Left kidney (tissue), 2 donors: ENCODE data around the gene HIF1A. TPM values are rescaled to one million over a fixed set of nuclear protein-coding genes. Genes with fewer than 3 reads are reported as not detected.
"Not testable (repeated sequence)": the region's sequence is repeated elsewhere in the genome, so short reads cannot be mapped to it uniquely, and the experiment has no call there.

Source experiments
- DNase-seq: peaks from one replicate; pipeline ENCODE4 v3.0.0-alpha.2; 2013
- polyA plus RNA-seq: library from polyadenylated mRNA; unstranded; fragments of 120-200 nt; gene quantifications from one replicate; pipeline ENCODE4 v1.2.1, GENCODE V29; 2013; ENCODE audit not compliant: insufficient read length

Gene HIF1A
- polyA plus RNA-seq, 1 donor: 182 TPM

DNA sequence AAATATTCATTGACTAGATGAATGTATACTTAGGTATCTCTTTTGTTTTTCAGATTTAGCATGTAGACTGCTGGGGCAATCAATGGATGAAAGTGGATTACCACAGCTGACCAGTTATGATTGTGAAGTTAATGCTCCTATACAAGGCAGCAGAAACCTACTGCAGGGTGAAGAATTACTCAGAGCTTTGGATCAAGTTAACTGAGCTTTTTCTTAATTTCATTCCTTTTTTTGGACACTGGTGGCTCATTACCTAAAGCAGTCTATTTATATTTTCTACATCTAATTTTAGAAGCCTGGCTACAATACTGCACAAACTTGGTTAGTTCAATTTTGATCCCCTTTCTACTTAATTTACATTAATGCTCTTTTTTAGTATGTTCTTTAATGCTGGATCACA, 51.6 kb downstream of the HIF1A start:
- no peak for DNase-seq

DNA sequence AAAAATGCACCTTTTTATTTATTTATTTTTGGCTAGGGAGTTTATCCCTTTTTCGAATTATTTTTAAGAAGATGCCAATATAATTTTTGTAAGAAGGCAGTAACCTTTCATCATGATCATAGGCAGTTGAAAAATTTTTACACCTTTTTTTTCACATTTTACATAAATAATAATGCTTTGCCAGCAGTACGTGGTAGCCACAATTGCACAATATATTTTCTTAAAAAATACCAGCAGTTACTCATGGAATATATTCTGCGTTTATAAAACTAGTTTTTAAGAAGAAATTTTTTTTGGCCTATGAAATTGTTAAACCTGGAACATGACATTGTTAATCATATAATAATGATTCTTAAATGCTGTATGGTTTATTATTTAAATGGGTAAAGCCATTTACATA, 52.0 kb downstream of the HIF1A start:
- no peak for DNase-seq

DNA sequence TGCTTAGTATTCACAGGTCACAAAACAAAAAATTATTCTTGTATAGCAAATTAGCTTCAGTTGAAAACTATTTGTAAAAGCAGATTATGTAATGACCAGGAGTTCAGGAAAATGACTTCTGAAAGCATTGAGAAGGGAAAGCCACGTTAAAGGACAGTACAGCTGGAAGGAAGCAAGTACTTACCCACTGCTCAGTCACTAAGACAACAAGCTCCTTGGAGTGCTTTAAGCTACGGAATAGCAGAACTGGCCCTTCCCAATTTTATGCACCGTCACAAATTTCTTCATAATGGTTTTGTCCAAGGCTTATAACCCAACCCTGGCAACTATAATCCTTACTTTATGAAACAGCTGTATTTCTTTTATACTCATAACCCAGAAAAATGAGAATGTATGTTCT, 54.0 kb downstream of the HIF1A start:
- no peak for DNase-seq

DNA sequence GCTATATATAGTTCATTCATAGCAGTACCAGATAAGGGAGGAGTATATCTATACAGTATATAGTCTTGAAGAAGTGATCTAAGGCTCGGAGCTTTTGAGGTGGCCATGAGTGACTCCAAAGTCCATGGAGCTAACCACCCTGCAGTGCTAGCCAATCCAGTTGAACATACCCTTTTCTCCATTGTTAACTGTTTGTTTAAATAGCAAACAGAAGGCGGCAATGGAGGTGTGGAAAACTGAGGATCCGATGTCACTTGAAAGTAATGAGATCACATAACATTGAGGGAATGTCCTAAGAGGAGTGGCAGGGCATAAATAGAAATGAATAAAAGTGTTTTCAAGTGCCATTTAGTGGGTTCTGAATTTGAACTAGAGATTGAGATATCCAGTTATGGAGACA, 54.6 kb downstream of the HIF1A start:
- no peak for DNase-seq

DNA sequence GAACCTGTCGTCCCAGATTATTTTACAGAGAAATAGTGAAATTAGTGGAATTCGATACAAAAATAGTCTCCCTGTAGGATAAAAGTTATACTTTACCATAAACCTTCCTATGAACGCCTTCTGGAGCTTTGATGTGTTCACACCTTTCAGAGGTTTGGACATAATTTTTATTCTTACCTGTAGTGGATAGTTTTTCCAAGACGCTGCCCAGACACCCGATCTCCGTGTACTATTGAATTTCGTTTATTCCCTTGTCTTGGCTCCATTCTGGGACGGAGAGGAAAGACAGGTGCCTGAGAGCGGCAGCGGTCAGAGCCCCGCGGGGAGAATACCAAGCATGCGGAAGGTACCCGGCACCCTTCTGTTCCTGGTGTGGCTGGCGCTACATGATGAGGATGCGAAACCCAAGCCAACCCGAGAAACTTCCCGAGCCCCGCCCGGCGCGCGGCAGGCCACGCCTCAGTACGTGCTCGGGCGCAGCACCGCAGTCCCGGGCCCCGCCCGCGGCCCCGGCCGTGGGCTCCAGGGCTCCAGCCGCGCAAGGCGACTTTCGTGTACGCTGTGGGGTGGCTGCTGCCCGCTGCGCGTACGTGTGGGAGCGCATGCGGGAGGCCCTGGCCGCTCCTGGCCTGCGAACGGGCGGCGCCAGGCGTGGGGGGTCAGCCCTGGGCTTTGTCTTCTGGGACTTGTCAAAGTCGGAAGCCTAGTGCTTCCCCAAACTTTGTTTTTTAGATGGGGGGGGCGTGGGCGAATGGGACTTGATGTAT, 55.6 kb downstream of the HIF1A start:
- peak; percentile 73 for DNase-seq

DNA sequence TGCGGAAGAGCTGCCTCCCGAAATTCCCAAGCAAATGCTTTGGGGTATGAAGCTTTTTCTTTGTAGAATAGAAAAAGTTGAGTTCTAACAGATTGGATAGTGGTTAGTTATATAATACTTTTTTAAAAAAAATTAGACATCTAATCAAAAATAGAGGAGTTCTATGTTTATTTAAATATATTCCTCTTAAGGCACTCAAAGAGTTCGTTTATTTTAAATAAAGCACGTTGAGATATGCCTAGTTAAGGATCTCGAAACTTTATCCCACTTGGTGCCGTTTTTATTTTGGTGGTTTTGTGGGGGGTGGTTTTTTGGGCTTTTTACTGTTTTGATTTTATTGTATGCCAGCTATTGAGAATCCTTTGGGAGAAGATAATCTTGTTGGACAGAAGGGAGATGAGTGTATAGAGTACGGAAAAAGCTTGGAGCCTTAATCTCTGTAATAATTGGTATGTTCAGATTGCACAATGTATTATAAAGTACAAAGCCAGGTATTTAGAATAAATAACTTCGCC, 56.2 kb downstream of the HIF1A start:
- no peak for DNase-seq

DNA sequence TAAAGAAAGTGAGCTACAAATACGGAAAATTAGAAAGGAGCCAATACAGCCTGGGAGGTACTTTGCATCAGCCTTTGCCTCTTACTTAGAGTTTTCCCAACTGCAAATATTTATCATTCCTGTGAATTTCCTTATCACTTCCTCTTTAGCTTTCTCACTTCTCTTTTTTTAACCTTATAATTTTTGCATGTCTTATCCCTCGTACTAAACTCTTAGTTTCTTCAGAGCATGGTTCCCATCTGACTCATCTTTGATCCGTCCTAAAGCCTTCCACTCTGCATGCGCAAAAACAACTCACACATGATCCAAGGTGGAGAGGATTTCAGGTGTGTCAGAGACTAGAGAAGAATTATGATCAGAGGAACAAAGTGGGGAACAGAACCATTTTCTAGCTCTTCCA, 57.3 kb downstream of the HIF1A start:
- no peak for DNase-seq

DNA sequence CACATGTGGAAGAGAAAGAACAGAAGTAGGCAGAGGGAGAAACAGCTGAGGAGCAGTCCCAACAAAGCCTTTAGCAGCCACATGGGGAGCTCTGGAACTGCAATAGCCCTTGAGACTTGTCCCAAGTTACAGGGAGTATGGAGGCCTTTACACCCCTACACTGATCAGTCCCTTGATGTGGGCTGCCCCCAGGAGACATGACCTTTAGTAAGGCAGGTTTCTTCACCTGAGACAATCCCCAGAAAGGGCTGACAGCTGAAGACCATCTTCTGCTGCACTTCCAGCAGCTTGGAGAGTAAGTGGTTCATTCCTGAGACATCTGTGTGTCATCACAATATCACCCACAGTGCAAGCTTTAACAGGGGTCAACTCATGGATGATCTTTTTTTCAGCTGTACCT, 58.3 kb downstream of the HIF1A start:
- no peak for DNase-seq

DNA sequence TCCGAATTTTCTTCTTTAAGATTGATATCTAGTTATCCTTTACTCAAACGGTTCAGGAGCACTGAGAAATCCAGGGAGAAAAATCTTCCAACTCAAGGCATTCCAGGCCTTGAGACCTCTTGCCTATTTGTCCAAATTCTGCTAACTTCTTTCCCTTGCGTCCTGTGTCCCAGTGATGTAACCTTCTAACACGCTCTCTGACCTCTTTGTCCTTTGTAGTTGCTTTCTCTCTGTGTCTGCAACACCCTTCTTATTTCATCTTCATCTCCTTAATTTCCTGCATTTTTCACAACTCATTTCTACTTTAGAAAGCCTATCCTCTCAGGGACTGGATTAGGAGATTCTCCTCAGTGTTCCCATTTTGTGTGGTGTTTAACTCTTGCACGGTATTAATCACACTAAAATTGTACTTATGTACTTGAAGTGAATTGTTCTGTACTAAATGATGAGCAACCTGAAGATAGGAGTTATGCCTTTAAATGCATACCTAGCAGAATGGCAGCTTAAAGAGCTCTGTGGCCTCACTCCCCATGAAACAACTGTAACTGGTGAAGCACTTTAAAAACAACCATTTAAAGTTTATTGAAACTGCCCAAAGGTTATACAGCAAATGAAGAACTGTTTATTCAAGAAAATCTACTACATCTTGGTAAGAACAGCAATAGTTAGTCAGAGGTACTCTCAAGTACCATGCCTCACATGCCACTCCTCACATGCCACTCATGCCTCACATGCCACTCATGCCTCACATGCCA, 59.5 kb downstream of the HIF1A start:
- no peak for DNase-seq

DNA sequence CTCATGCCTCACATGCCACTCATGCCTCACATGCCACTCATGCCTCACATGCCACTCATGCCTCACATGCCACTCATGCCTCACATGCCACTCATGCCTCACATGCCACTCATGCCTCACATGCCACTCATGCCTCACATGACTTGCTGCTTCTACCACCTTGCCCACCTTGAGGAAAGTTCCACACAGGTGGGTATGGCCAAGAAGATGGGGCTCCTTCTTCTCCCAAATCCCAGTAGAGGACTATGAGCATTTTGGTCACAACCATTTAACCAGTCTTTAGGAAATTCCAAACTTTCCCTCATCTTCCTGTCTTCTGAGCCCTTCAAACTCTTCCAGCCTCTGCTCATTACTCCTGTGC, 60.0 kb downstream of the HIF1A start:
- not testable (repeated sequence) for DNase-seq

DNA sequence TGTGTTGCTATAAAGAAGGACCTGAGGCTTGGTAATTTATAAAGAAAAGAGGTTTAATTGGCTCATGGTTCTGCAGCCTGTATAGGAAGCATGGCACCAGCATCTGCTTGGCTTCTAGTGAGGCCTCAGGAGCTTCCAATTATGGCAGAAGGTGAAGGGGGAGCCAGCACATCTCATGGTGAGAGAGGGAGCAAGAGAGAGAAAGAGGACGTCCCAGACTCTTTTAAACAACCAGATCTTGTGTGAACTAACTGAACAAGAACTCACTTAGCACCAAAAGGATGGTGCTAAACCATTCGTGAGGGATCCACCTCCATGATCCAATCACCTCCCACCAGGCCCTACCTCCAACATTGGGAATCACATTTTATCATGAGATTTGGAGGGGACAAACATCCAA, 60.8 kb downstream of the HIF1A start:
- no peak for DNase-seq

DNA sequence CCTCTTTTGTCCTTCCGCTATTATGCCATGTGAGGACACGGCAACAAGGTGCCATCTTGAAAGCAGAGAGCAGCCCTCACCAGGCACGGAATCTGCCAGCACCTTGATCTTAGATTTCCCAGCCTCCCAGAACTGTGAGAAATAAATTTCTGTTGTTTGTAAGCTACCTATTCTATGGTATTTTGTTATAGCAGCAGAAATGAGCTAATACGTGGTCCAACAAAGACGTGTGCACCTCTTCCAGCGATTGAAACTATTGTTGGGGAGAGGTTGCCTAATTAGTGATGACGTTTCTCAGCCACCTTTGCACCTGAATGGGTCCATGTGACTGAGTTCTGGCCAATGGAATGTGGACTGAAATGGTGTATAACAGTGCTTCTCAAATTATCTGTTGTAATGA, 64.6 kb downstream of the HIF1A start:
- no peak for DNase-seq

DNA sequence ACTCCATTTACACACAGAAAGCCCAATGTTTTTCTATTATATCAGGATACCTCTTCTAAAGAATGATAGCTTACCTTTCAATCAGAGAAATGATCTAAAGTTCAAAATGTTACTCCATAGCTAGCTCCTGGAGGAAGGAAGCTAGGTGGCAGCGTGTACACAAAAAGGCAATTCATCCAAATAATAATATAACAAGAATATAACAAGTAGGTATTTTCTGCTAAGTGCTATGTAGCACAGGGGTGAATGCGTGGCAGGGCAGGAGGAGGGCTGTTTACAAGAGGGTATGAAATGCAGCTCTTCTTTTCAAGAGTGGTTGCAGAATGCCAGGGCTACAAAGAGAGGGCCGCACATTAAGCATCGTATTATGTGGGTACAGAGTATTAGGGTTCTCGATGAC, 66.2 kb downstream of the HIF1A start:
- no peak for DNase-seq

DNA sequence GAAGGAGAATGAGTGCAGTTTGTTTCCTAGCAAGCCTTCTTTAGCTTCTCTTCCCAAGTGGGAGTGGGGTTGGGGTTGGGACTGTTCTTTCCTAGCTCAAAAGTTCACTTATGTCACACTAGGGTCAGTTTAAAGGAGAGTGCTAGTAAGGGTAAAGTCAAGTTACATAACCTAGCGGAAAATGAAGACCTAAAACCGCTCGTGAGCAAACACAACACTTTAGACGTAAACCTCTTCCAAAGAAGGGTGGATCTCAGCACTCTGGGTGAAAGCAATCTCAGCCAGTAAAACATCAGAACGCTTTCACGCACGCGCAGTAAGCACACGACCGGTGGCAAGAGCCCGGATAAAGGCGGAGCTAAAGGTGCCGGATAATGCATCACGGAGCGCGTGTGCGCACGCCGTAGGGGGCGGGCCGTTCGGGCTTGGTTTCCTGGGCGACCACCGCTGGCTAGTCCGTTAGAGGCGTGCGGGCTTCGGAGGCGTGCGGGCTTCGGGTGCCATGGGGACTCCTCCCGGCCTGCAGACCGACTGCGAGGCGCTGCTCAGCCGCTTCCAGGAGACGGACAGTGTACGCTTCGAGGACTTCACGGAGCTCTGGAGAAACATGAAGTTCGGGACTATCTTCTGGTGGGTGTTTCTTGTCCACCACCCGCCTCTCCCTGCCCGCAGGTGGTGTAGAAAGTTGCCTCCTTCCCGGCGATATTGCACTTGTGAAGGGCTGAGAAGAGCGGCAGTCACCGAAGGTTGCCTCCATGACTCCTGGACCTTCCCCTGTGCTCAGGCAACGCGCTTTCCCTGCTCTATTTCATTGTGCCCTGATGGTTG, 66.9 kb downstream of the HIF1A start, which contains the start of gene SNAPC1:
TSS of gene SNAPC1 (plus strand) at position 462 of the 828 bp plus-strand sequence. CDS start at position 503, 41 bp downstream.
- DNase-seq: peak; percentile 99

DNA sequence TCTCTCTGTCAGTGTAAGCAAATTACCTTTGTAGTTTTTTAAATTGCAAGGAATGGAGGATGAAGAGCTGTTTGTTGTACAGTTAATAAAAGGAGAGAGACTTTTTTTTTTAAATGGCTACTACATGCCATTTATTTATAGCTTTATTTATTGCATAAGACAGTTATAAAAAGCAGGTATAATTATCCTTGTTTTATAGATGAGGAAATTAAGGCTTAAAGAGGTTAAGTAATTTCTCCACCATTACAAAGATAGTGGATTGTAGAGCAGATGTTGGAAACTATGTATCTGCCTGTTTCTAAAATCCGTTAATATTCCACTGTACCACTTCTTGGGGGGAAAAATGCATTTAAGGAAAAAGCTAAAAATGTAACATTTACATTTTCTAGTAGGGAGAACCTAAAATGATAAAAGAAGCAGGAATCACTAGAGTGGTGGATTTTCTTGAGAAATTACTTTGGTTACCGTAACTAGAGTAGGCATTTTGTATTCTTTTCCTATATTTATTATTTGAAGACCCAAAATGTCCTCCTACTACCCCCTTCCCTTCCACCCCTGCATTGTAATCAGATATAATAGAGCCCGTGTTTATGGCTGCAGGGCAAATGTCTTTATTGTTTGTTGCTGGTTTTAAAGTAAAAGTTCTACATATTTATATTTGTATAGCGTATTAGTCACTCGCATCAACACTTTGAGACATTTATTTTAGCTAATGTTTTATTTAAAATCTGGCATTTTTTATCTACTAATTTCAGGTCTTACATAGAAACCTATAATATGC, 69.2 kb downstream of the HIF1A start:
- DNase-seq: no peak

DNA sequence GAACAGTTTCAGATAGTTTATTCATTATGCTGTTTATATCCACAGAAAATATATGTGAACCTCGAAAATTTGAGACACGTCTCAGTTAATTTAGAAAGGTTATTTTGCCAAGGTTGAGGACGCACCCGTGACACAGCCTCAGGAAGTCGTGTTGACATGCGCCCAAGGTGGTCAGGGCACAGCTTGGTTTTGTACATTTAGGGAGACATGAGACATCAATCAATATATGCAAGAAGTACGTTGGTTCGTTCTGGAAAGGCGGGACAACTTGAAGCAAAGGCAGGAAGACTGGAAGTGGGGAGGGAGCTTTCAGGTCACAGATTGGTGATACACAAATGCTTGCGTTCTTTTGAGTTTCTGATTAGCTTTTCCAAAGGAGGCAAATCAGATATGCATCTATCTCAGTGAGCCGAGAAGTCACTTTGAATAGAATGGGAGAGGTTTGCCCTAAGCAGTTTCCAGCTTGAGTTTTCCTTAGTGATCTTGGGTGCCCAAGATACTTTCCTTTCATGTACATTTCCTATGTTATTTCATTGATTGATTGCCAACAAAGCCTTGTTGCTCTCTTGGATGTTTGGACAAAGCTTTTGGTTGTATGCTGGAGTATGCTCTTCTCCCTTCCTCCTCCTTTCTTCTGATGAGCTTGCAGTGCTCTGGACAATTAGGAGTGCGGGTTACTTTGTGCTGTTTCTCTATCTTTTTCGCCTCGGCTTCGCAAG, 70.1 kb downstream of the HIF1A start:
- no peak for DNase-seq

DNA sequence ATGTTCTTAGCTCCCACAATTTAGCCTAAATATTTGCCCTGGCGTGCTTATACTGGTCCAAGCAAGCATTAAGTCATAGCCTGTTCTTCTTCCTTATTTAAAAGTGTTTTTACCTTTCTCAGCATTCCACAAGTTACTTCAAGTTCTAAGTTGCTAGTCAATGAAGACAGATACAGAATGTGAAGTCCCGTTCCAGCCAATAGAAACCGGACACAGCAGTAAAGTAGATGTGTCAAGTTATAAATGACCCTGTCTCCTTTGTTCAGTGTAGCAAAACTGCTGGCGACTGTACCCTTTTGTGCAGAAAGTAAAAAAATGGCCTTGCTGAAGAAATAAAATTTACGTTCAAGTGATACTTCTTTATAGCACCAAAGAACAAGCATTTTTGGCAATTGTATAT, 70.8 kb downstream of the HIF1A start:
- DNase-seq: peak; percentile 26

DNA sequence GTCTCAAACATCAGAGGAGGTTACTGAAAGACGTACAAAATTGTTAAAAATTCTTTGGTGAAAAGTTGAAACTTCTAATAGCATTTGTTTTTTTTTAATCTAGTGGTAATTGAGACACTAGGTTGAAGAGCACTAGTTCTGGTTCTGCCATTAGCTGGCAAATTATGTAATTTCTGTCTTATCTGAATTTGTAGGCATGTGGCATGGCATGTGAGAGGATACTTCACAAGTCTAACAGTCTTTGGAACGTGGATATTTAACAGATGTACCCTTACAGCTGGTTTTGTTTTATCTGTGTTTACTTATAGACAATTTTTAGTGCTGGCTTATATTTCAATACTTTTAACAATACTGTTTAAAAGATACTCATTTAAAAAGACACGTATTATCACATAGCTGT, 72.9 kb downstream of the HIF1A start:
- DNase-seq: no peak

DNA sequence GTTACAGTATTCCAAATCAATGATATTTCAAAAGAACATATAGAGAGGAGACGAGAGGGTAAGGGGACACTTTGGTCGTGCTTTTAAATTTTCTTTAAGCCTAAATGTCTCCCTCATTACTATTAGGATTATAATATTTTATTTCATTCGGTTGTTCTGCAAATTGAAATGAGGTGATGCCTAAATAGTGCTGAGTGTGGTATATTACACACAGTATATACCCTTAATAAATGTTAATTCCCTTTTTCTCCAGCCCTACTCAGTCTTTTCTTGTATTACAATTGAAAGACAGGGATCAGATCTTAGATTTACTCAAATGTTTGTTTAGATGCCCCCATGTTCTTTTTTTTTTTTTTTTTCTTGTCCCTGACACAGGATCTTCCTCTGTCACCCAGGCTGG, 74.6 kb downstream of the HIF1A start:
- no peak for DNase-seq

DNA sequence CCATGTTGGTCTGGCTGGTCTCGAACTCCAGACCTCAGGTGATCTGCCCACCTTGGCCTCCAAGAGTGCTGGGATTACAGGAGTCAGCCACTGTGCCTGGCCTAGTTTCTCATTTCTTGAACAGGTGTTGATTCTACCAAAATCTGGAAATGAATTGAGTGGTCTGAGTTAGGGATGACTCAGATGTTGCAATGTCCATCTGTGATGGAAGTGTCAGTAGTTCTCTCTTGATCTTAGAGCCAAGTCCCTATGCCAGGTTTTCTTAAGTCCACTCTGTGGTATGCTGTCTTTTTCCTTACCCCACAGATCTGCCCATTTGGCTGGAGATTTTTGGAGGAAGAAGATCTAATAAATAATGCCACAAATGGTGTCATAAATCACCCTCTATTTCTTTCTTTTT, 79.5 kb downstream of the HIF1A start:
- no peak for DNase-seq

DNA sequence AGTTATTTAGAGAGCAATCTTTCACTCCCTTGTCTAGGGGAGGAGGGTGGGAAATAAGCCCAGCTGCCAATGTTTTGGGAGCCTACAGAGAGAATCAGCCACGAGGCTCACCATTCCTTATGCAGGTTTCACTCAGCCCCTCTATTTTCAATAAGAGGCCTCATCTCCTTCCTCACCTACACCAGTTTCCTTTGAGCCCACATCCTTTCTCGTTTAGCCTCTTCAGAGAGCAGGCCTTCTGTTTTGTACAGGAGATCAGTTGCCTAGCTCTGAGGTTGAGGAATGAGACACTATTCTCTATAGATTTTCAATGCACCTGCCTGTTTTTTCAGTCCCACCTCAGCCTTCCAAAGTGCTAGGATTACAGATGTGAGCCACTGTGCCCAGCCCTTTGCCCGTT, 84.8 kb downstream of the HIF1A start:
- no peak for DNase-seq
